Liver (tissue), 9 donors: ENCODE data around the gene GATAD2B. TPM values are rescaled to one million over a fixed set of nuclear protein-coding genes. Genes with fewer than 3 reads are reported as not detected.

Experiments used
- DNase-seq: peaks from one replicate; pipeline ENCODE4 v3.0.0-alpha.2; 2017; ENCODE audit warnings: low spot score
- H3K27ac ChIP-seq, 2 donors: one replicate each; pipeline ENCODE4 v1.7.0; 2013; ENCODE audit warnings: inconsistent platforms in 2 of 2, low read length in 2 of 2, control low read depth in 1 of 2, low read depth in 1 of 2, mild to moderate bottlenecking in 1 of 2
- H3K27me3 ChIP-seq, 4 donors: one replicate each; pipeline versions ENCODE4 v1.6.1 to v1.7.0; 2013; ENCODE audit warnings: low read length in 3 of 4, inconsistent platforms in 1 of 4, mild to moderate bottlenecking in 1 of 4, moderate library complexity in 1 of 4; ENCODE audit not compliant: control insufficient read depth in 4 of 4, insufficient read depth in 4 of 4
- H3K36me3 ChIP-seq, 4 donors: one replicate each; pipeline versions ENCODE4 v1.6.1 to v1.7.0; 2013; ENCODE audit warnings: low read length in 3 of 4, mild to moderate bottlenecking in 3 of 4, low read depth in 1 of 4, moderate library complexity in 1 of 4; ENCODE audit not compliant: control insufficient read depth in 4 of 4, insufficient read depth in 3 of 4
- H3K4me1 ChIP-seq, 4 donors: one replicate each; pipeline versions ENCODE4 v1.6.1 to v1.7.0; 2013; ENCODE audit warnings: low read length in 3 of 4, mild to moderate bottlenecking in 3 of 4, moderate library complexity in 1 of 4; ENCODE audit not compliant: control insufficient read depth in 4 of 4, insufficient read depth in 4 of 4
- H3K4me3 ChIP-seq, 3 donors: one replicate each; pipeline versions ENCODE4 v1.6.1 to v1.7.0; 2013; ENCODE audit warnings: low read length in 3 of 3, control low read depth in 1 of 3, low read depth in 1 of 3, mild to moderate bottlenecking in 1 of 3
- H3K9ac ChIP-seq, 2 donors: one replicate each; pipeline ENCODE4 v1.7.0; 2013; ENCODE audit warnings: low read length in 2 of 2, mild to moderate bottlenecking in 2 of 2, moderate library complexity in 2 of 2, control low read depth in 1 of 2, low read depth in 1 of 2
- H3K9me3 ChIP-seq, 4 donors: one replicate each; pipeline versions ENCODE4 v1.6.1 to v1.7.0; 2013; ENCODE audit warnings: low read length in 3 of 4; ENCODE audit not compliant: control insufficient read depth in 4 of 4
- ATF3 ChIP-seq: IDR thresholded peaks from 2 replicates; pipeline ENCODE4 v1.6.1; 2016; ENCODE audit warnings: antibody characterized with exemption
- EGR1 ChIP-seq, 2 donors: IDR thresholded peaks; 2 replicates each; pipeline ENCODE4 v1.6.1; 2016 to 2018; ENCODE audit warnings: antibody characterized with exemption in 2 of 2, low read depth in 2 of 2
- FOXA1 ChIP-seq: IDR thresholded peaks from 2 replicates; pipeline ENCODE4 v1.6.1; 2016; ENCODE audit warnings: antibody characterized with exemption
- FOXA2 ChIP-seq: IDR thresholded peaks from 2 replicates; pipeline ENCODE4 v1.6.1; 2016; ENCODE audit warnings: antibody characterized with exemption
- GABPA ChIP-seq, 2 donors: IDR thresholded peaks in 1 of 2; conservative IDR thresholded peaks in 1 of 2; 2 replicates each; pipeline ENCODE4 v1.6.1; 2016; ENCODE audit warnings: antibody characterized with exemption in 2 of 2, mild to moderate bottlenecking in 1 of 2, moderate library complexity in 1 of 2
- HNF4A ChIP-seq, 2 donors: conservative IDR thresholded peaks; 2 replicates each; pipeline ENCODE4 v1.6.1; 2016; ENCODE audit warnings: antibody characterized with exemption in 2 of 2, mild to moderate bottlenecking in 2 of 2
- HNF4G ChIP-seq: IDR thresholded peaks from 2 replicates; pipeline ENCODE4 v1.6.1; 2016; ENCODE audit warnings: antibody characterized with exemption
- JUND ChIP-seq, 2 donors: IDR thresholded peaks; 2 replicates each; pipeline ENCODE4 v1.6.1; 2016; ENCODE audit warnings: antibody characterized with exemption in 2 of 2
- MAX ChIP-seq: IDR thresholded peaks from 2 replicates; pipeline ENCODE4 v1.6.1; 2016; ENCODE audit warnings: antibody characterized with exemption
- NR2F2 ChIP-seq: IDR thresholded peaks from 2 replicates; pipeline ENCODE4 v1.6.1; 2016; ENCODE audit warnings: antibody characterized with exemption
- RAD21 ChIP-seq, 2 donors: IDR thresholded peaks; 2 replicates each; pipeline ENCODE4 v1.6.1; 2016; ENCODE audit warnings: antibody characterized with exemption in 2 of 2, mild to moderate bottlenecking in 2 of 2
- REST ChIP-seq: IDR thresholded peaks from 2 replicates; pipeline ENCODE4 v1.6.1; 2016; ENCODE audit warnings: antibody characterized with exemption, mild to moderate bottlenecking
- RXRA ChIP-seq, 2 donors: IDR thresholded peaks; 2 replicates each; pipeline ENCODE4 v1.6.1; 2017 to 2018; ENCODE audit warnings: antibody characterized with exemption in 2 of 2, mild to moderate bottlenecking in 1 of 2
- SP1 ChIP-seq: IDR thresholded peaks from 2 replicates; pipeline ENCODE4 v1.6.1; 2018; ENCODE audit warnings: antibody characterized with exemption, mild to moderate bottlenecking
- TAF1 ChIP-seq: conservative IDR thresholded peaks from 2 replicates; pipeline ENCODE4 v1.6.1; 2016; ENCODE audit warnings: antibody characterized with exemption, mild to moderate bottlenecking
- YY1 ChIP-seq: IDR thresholded peaks from 2 replicates; pipeline ENCODE4 v1.6.1; 2016; ENCODE audit warnings: antibody characterized with exemption, mild to moderate bottlenecking
- ZBTB33 ChIP-seq: IDR thresholded peaks from 2 replicates; pipeline ENCODE4 v1.6.1; 2016; ENCODE audit warnings: antibody characterized with exemption
- WGBS: extraction: QIAGEN DNeasy Blood & Tissue Kit; methylation state at CpG from one replicate; pipeline ENCODE4 v1.1.7; 2013; 5-methylcytosine and 5-hydroxymethylcytosine counted together
- polyA plus RNA-seq, 2 donors: library from polyadenylated mRNA; stranded (reverse) in 1 of 2; unstranded in 1 of 2; fragments of 200-250 nt in 1 of 2; fragments of >200 nt in 1 of 2; fragmentation: Nextera tagmentation in 1 of 2; extraction: Ambion mirVana in 1 of 2; gene quantifications; one replicate each; pipeline versions ENCODE4 v1.2.1 to v1.2.3, GENCODE V29; 2013 to 2015
- total RNA-seq, 2 donors: library from RNA; depleted of rRNA; stranded (reverse); fragments of >200 nt; gene quantifications; one replicate each; pipeline ENCODE4 v1.2.3, GENCODE V29; 2014
- donor health status: healthy.
- donor health status: healthy.
- donor health status: healthy.
- donor health status: healthy.
- donor health status: healthy.

GATAD2B gene
- total and polyA plus RNA-seq, 4 donors = 3.2 to 4.9 (median 3.9) TPM

- no peaks in the 10 kb centered on the region for H3K27me3 ChIP-seq
- TF ChIP-seq HNF4A (conservative IDR thresholded peaks at IDR 0.05) (no peak), YY1 (no peak), ATF3 (no peak)
- H3K4me3 ChIP-seq = no peak overlapping the region
- H3K27ac ChIP-seq = no peak overlapping the region
- no peaks in the 10 kb centered on the region for H3K9me3 ChIP-seq
- 66% methylated on average over 9 of the region's 9 CpGs for WGBS
- peaks cover 2 to 13% (median 9%) of the 10 kb centered on the region in 4 donors for H3K4me1 ChIP-seq
- no peak for DNase-seq
- no peaks in the 10 kb centered on the region for H3K36me3 ChIP-seq
- H3K9ac ChIP-seq = no peak overlapping the region
Measured at GRCh38 chr1:153795934-153796785, 126.6 kb downstream of the GATAD2B start.

- Histone ChIP-seq H3K9ac (no peak overlapping the region), H3K9me3 (no peaks in the 10 kb centered on the region), H3K4me3 (no peak overlapping the region), H3K4me1 (peaks cover 0 to 7% (median 4%) of the 10 kb centered on the region in 4 donors), H3K36me3 (no peaks in the 10 kb centered on the region), H3K27ac (no peak overlapping the region), H3K27me3 (no peaks in the 10 kb centered on the region)
- TF ChIP-seq FOXA2 (no peak), TAF1 (no peak), FOXA1 (no peak), HNF4A (conservative IDR thresholded peaks at IDR 0.05) (no peak), REST (no peak), YY1 (no peak), RAD21 (IDR thresholded peaks at IDR 0.05) (no peak), MAX (no peak), RXRA (IDR thresholded peaks at IDR 0.05) (no peak), JUND (IDR thresholded peaks at IDR 0.05) (no peak), HNF4G (no peak), NR2F2 (no peak), EGR1 (IDR thresholded peaks at IDR 0.05; ENCODE audit: low read depth in 2 of 2) (no peak), GABPA (IDR thresholded peaks at IDR 0.05 in 1 of 2, conservative IDR thresholded peaks at IDR 0.05 in 1 of 2) (no peak), ZBTB33 (no peak), SP1 (no peak)
- WGBS = 92% methylated on average over 18 of the region's 18 CpGs
- no peak for DNase-seq
Measured at GRCh38 chr1:153795330-153795837, 127.4 kb downstream of the GATAD2B start.
